Mononuclear cell (primary cell): Measurements from ENCODE around the gene BMP5. TPM values are rescaled to one million over a fixed set of nuclear protein-coding genes. Genes with fewer than 3 reads are reported as not detected.

Experiments
- H3K27me3 ChIP-seq: 2 replicates; pipeline ENCODE4 v1.6.0; 2011; ENCODE audit warnings: low read length, control low read depth; ENCODE audit not compliant: insufficient read depth
- H3K4me1 ChIP-seq: 2 replicates; pipeline ENCODE4 v1.5.1; 2011; ENCODE audit warnings: mild to moderate bottlenecking, low read length, control low read depth; ENCODE audit not compliant: insufficient read depth
- H3K4me3 ChIP-seq: 2 replicates; pipeline ENCODE4 v1.5.1; 2011; ENCODE audit warnings: mild to moderate bottlenecking, low read length, moderate library complexity
- H3K9me3 ChIP-seq: 2 replicates; pipeline ENCODE4 v1.5.1; 2011; ENCODE audit warnings: low read depth, mild to moderate bottlenecking, control low read depth, low read length
- total RNA-seq: library from RNA; depleted of rRNA; stranded (reverse); fragments of >200 nt; gene quantifications from one replicate; pipeline ENCODE4 v1.2.3, GENCODE V29; 2012

The BMP5 gene
- total RNA-seq, 1 donor, result not detected

DNA sequence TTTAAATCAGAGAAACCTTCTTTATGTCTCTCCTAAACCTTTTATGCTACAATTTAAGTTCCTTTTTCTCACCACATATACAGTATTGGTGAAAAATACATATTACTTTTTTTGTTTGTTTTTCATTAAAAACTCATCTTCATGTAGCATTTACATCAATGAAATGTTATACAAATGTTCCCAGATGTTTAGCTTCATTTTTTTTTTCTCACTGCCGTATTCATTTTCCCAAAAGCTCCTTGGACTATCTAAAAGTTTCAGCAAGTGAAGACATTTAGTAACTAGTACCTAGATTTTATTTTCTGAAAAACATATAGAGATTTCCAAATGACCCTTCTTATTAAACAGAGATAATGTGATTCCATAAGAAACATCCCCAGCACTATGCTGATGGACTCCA is 128.9 kb downstream of the BMP5 start:
- Histone ChIP-seq H3K9me3 (no peaks in the 10 kb centered on the region), H3K4me3 (no peak overlapping the region), H3K4me1 (no peaks in the 10 kb centered on the region), H3K27me3 (no peaks in the 10 kb centered on the region)

DNA sequence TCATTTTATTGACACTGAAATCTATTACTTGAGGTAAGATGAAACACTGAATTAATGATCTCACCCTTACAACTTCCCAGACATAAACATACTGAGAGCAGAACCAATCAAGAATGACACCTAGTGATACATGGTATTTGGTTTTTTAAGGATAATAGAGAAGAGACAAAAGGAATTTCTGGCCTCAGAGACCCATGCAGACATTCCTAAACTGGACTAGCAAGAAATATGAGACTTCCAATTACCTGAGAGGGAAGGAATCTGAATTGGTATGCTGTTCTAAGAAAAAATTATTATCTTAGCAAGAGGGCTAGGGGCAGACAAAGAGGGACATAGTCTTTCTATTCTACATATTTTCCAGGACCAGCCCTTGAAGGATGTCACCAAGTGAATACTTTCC is 141.1 kb downstream of the BMP5 start:
- Histone ChIP-seq H3K4me3 (no peak overlapping the region), H3K9me3 (no peaks in the 10 kb centered on the region), H3K4me1 (no peaks in the 10 kb centered on the region), H3K27me3 (no peaks in the 10 kb centered on the region)

DNA sequence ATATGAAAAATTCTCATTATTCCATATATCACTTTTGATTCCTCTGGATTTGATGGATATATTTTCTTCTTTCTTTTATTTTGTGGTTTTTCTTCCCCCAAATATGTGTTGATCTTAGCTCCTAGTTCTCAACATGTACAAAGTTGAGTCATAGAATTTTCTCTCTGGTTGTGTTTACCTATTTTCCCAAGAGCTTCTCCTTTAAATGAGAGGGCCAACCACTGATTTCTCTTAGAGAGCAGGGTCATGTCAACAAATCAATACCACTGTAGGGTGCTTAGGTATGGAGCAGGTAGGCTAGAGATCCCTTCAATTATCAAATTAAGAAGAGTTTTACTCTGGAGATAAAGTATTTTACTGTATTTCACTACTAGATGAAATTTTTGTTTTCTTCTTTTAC is 145.7 kb downstream of the BMP5 start:
- no peaks in the 10 kb centered on the region for H3K4me1 ChIP-seq
- no peak overlapping the region for H3K4me3 ChIP-seq
- no peaks in the 10 kb centered on the region for H3K27me3 ChIP-seq
- no peaks in the 10 kb centered on the region for H3K9me3 ChIP-seq

DNA sequence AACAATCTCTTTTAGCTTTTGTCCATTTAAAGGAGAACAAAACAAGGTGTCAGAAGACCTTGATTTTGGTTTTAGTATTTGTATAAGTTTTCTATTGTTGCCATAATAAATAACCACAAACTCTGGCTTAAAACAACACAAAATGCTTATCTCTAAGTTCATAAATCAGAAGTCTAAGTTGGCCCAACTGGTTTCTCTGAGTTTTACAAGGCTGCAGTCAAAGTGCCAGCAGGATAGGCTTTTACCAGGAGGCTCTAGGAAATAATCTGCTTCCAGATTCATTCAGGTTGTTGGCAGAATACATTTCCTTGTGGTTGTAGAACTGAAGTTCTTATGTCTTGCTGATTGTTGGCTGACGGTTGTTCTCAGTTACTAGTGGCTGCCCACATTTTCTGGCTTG is 149.2 kb downstream of the BMP5 start:
- H3K9me3 ChIP-seq, result no peaks in the 10 kb centered on the region
- no peak overlapping the region for H3K4me3 ChIP-seq
- H3K4me1 ChIP-seq, result no peaks in the 10 kb centered on the region
- H3K27me3 ChIP-seq, result no peaks in the 10 kb centered on the region

DNA sequence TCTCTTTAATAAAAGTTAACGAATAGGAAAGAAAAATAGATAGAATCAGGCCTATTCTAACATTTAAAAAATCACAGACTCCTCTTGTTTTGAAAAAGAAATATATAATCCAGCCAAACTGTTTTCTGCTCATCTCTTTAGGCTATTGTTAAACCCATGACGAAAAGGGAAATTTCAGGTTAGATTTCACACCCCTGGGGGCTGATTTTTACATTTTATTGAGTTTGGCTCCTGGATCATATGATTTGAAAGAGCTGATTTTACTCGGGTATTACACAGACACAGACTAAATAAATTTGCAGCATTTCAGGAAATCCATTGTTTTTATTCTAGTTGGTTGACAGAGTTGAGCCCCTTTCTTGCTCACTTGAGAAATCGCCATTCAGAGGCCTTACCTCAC is 160.6 kb downstream of the BMP5 start:
- Histone ChIP-seq H3K4me1 (no peaks in the 10 kb centered on the region), H3K4me3 (no peak overlapping the region), H3K9me3 (no peaks in the 10 kb centered on the region), H3K27me3 (no peaks in the 10 kb centered on the region)

DNA sequence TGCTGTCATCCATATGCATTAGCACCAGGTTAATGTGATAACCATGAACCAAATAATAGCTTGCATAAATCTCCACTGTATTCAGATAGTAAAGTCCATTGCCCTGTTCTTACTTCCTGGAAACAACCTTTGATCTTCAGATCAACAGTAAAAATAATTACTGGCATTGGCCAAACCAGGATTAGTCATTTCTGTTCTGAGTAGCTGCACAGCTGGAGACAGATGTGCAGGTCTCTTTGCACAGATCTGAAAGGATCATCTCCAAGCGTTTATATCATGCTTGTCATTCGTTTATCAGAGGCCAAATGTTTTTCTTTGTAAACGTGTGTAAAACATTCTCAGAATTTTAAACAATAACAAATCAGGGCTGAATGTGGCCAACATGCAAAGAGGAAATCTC is 162.0 kb downstream of the BMP5 start:
- no peaks in the 10 kb centered on the region for H3K4me1 ChIP-seq
- no peaks in the 10 kb centered on the region for H3K9me3 ChIP-seq
- H3K27me3 ChIP-seq, result no peaks in the 10 kb centered on the region
- H3K4me3 ChIP-seq, result no peak overlapping the region

DNA sequence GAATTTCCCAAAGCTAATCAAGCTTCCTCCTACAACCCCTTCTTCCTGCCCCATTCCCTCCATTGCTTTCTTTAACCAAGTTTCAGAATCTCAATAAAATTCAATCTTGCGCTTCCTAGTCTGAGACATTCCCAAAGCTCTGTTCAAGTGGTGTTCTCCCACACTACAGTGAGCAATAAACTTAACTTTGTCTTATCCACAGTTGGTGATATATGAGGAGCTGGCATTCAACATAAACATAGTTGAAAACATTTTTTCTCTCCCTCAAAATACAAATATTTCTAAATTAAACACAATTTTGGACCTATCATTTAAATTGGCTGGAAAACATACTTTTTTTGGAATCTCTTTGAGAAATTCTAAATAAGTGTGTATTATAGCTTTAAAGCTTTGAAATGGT is 166.7 kb downstream of the BMP5 start:
- Histone ChIP-seq H3K4me1 (no peaks in the 10 kb centered on the region), H3K4me3 (no peak overlapping the region), H3K9me3 (no peaks in the 10 kb centered on the region), H3K27me3 (no peaks in the 10 kb centered on the region)

DNA sequence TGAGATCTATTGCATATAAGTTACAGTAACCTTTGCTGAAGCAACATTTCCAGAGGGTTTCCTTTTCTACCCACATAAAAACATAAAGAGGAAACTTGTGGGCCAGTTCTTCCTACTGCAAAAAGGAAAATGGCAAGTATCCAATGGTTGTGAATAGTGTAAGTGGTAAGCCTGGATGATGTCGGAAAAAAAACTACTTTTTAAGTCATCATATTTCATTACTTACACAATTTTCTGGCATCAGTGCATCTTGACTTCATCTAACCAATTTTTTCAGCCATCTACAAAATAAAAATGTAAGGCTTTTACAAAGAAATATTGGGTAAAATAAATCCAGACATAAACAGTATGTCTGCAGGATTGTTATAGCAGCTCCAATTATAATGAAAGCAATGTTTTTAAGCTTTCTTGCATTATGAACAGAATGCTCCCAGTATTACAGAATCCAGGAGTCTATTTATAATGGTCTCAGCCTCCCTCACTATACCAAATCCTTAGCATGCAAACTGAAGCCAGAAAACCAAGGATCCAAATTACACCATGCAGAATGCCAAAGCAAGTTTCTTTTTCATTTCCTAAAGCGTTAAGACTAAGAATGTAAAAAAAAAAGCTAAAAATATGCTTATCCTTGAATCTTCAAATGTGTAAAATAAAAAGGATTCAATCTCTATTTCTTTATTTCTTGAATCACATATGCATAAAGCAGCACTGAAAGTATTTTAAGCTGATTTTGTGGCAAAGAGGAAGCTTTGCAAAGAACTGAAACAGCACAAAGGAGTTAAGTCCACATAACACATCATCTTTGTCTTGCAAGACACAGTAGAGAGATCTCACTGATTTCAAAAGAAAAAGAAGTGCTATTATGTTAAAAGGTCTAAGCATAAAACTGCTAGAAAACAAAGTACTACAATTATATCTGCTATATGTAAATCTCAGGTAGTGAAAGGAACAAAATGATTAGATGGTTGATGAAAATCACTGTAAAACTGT is 169.6 kb downstream of the BMP5 start:
- no peaks in the 10 kb centered on the region for H3K27me3 ChIP-seq
- no peak overlapping the region for H3K4me3 ChIP-seq
- H3K9me3 ChIP-seq, result no peaks in the 10 kb centered on the region
- H3K4me1 ChIP-seq, result no peaks in the 10 kb centered on the region

DNA sequence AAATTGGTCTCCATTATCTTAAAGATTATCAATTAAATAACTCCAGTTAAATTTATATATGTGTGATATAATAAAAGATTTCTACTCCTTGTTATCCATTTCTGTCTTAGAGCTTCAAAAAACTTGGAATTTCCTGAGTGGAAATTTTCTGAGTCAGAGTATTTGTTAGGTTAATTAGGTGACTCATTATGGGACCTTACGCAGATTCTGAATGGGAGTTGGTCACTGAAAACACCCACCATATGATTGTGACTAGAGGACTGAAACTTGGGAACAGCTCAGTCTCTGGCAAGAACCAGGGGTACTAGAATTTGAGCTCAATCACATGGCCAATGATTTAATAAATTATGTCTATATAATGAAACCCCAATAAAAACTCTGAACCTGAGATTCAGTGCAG is 171.0 kb downstream of the BMP5 start:
- no peaks in the 10 kb centered on the region for H3K27me3 ChIP-seq
- H3K4me3 ChIP-seq, result no peak overlapping the region
- no peaks in the 10 kb centered on the region for H3K9me3 ChIP-seq
- no peaks in the 10 kb centered on the region for H3K4me1 ChIP-seq
